H1 (cell line): ENCODE results near the gene CCDC93. TPM values are rescaled to one million over a fixed set of nuclear protein-coding genes. Genes with fewer than 3 reads are reported as not detected.

Experiments used
- CTCF ChIA-PET: fragments of 300-600 bp; sonication (Branson Sonifier 250); formaldehyde crosslinking; loops from one replicate; lab custom pipeline; 2021; ENCODE audit not compliant: partially characterized antibody; lab: Charles Lee
- POLR2A ChIA-PET: fragments of 300-600 bp; sonication (Branson Sonifier 250); formaldehyde crosslinking; loops from one replicate; lab custom pipeline; 2021; ENCODE audit warnings: inconsistent platforms; ENCODE audit not compliant: partially characterized antibody; lab: Charles Lee
- DNase-seq, 2 experiments: peaks; one replicate each; pipeline versions ENCODE4 v3.0.0 to v3.0.0-alpha.2; 2010 to 2022; ENCODE audit warnings: low spot score in 2 of 2, low read depth in 1 of 2, mixed read lengths in 1 of 2
- FAIRE-seq: peaks from 2 replicates; lab custom pipeline; 2011; peaks lifted over from hg19 to GRCh38; lab: Jason Lieb, UNC
- H2AFZ ChIP-seq: 2 replicates; pipeline ENCODE4 v1.8.1; 2012; ENCODE audit warnings: low read length, inconsistent platforms
- H2AK5ac ChIP-seq: 2 replicates; pipeline ENCODE4 v1.6.1; 2013; ENCODE audit warnings: low read depth, low read length
- H2BK120ac ChIP-seq: replicated peaks from 2 replicates; pipeline ENCODE3; 2013; ENCODE audit warnings: low read depth, low read length, inconsistent platforms
- H2BK12ac ChIP-seq: 2 replicates; pipeline ENCODE4 v1.6.1; 2013; ENCODE audit warnings: low read depth, low read length
- H2BK15ac ChIP-seq: 2 replicates; pipeline ENCODE4 v1.6.1; 2013; ENCODE audit warnings: low read length
- H2BK20ac ChIP-seq: 2 replicates; pipeline ENCODE4 v1.6.1; 2013; ENCODE audit warnings: low read length
- H2BK5ac ChIP-seq: 2 replicates; pipeline ENCODE4 v1.6.1; 2013; ENCODE audit warnings: low read depth, low read length
- H3K14ac ChIP-seq: 2 replicates; pipeline ENCODE4 v1.6.1; 2013; ENCODE audit warnings: inconsistent platforms; ENCODE audit not compliant: insufficient read length
- H3K18ac ChIP-seq: 2 replicates; pipeline ENCODE4 v1.6.1; 2013; ENCODE audit warnings: low read length; ENCODE audit errors: extremely low read depth
- H3K23ac ChIP-seq: 2 replicates; pipeline ENCODE4 v1.6.1; 2013; ENCODE audit warnings: inconsistent platforms; ENCODE audit not compliant: insufficient read length
- H3K23me2 ChIP-seq: 2 replicates; pipeline ENCODE4 v1.6.1; 2013; ENCODE audit warnings: low read depth, low read length
- H3K27ac ChIP-seq: 2 replicates; pipeline ENCODE4 v1.6.1; 2011; ENCODE audit warnings: low read depth, low read length, inconsistent platforms
- H3K27me3 ChIP-seq, 4 experiments: replicated peaks in 1 of 4; 1 replicate in 1 of 4; 2 replicates in 3 of 4; pipeline versions ENCODE4 v1.6.1 to v1.8.1; 2011 to 2013; ENCODE audit warnings: low read length in 3 of 4, mild to moderate bottlenecking in 3 of 4, inconsistent platforms in 2 of 4, mixed read lengths in 2 of 4, moderate library complexity in 1 of 4; ENCODE audit not compliant: control insufficient read depth in 3 of 4, insufficient read depth in 3 of 4; ENCODE audit errors: extremely low read depth in 1 of 4
- H3K36me3 ChIP-seq, 4 experiments: 2 replicates each; pipeline versions ENCODE4 v1.6.1 to v1.8.1; 2011 to 2013; ENCODE audit warnings: mild to moderate bottlenecking in 4 of 4, low read length in 3 of 4, moderate library complexity in 2 of 4, control low read depth in 1 of 4, inconsistent platforms in 1 of 4; ENCODE audit not compliant: insufficient read depth in 4 of 4, control insufficient read depth in 2 of 4
- H3K4ac ChIP-seq: replicated peaks from 2 replicates; pipeline ENCODE3; 2013; ENCODE audit warnings: low read length, low read depth, mixed read lengths, inconsistent platforms; ENCODE audit not compliant: insufficient read length
- H3K4me1 ChIP-seq, 4 experiments: replicated peaks in 1 of 4; 1 replicate in 1 of 4; 2 replicates in 3 of 4; pipeline versions ENCODE4 v1.6.1 to v1.8.1; 2011 to 2013; ENCODE audit warnings: low read length in 3 of 4, inconsistent platforms in 2 of 4, mixed read lengths in 1 of 4; ENCODE audit not compliant: insufficient read depth in 4 of 4, control insufficient read depth in 3 of 4
- H3K4me2 ChIP-seq, 2 experiments: 2 replicates each; pipeline versions ENCODE4 v1.6.1 to v1.8.1; 2011 to 2013; ENCODE audit warnings: low read depth in 2 of 2, low read length in 2 of 2, control low read depth in 1 of 2, inconsistent platforms in 1 of 2, mild to moderate bottlenecking in 1 of 2; ENCODE audit not compliant: insufficient read depth in 1 of 2
- H3K4me3 ChIP-seq, 4 experiments: fragments of 200-600, 300-600 bp in 1 of 4; sonication (generic), shearing (Covaris generic), sonication (Bioruptor Twin) in 1 of 4; 2 replicates each; pipeline versions ENCODE4 v1.5.1 to v1.8.1; 2011 to 2016; ENCODE audit warnings: low read length in 4 of 4, low read depth in 3 of 4, control low read depth in 2 of 4, inconsistent platforms in 2 of 4, mild to moderate bottlenecking in 2 of 4, mixed read lengths in 1 of 4, moderate library complexity in 1 of 4; ENCODE audit not compliant: insufficient read depth in 2 of 4; ENCODE audit errors: extremely low read depth in 1 of 4
- H3K56ac ChIP-seq: replicated peaks from 2 replicates; pipeline ENCODE3; 2013; ENCODE audit warnings: low read depth, mild to moderate bottlenecking, mixed read lengths, low read length, inconsistent platforms; ENCODE audit not compliant: insufficient read length
- H3K79me1 ChIP-seq: 2 replicates; pipeline ENCODE4 v1.6.1; 2013; ENCODE audit warnings: low read depth, low read length, control low read depth
- H3K79me2 ChIP-seq, 2 experiments: 2 replicates each; pipeline versions ENCODE4 v1.6.1 to v1.8.1; 2012 to 2013; ENCODE audit warnings: low read length in 2 of 2, mild to moderate bottlenecking in 2 of 2, inconsistent platforms in 1 of 2; ENCODE audit not compliant: insufficient read depth in 2 of 2, control insufficient read depth in 1 of 2
- H3K9ac ChIP-seq, 4 experiments: replicated peaks in 1 of 4; 1 replicate in 1 of 4; 2 replicates in 3 of 4; pipeline versions ENCODE4 v1.6.1 to v1.8.1; 2011 to 2013; ENCODE audit warnings: low read depth in 3 of 4, low read length in 3 of 4, control low read depth in 2 of 4, mild to moderate bottlenecking in 2 of 4, moderate library complexity in 2 of 4, inconsistent platforms in 1 of 4; ENCODE audit errors: extremely low read depth in 1 of 4
- H3K9me3 ChIP-seq, 2 experiments: 2 replicates each; pipeline versions ENCODE4 v1.6.1 to v1.8.1; 2012 to 2013; ENCODE audit warnings: mild to moderate bottlenecking in 2 of 2, moderate library complexity in 2 of 2, control low read depth in 1 of 2, inconsistent platforms in 1 of 2, low read depth in 1 of 2, low read length in 1 of 2, mixed read lengths in 1 of 2; ENCODE audit not compliant: insufficient read depth in 2 of 2
- H4K20me1 ChIP-seq, 2 experiments: replicated peaks in 1 of 2; 2 replicates each; pipeline versions ENCODE3 to v1.8.1; 2011 to 2013; ENCODE audit warnings: inconsistent platforms in 2 of 2, low read length in 2 of 2, mild to moderate bottlenecking in 1 of 2; ENCODE audit not compliant: insufficient read depth in 2 of 2, control insufficient read depth in 1 of 2
- H4K5ac ChIP-seq: 2 replicates; pipeline ENCODE4 v1.6.1; 2013; ENCODE audit warnings: low read length, low read depth, mixed read lengths, inconsistent platforms; ENCODE audit not compliant: insufficient read length
- H4K8ac ChIP-seq: 2 replicates; pipeline ENCODE4 v1.8.0; 2013; ENCODE audit warnings: mild to moderate bottlenecking, moderate library complexity, low read length, inconsistent platforms; ENCODE audit not compliant: insufficient read depth; ENCODE audit errors: extremely low read depth
- H4K91ac ChIP-seq: replicated peaks from 2 replicates; pipeline ENCODE3; 2013; ENCODE audit warnings: low read length, mixed read lengths, inconsistent platforms; ENCODE audit not compliant: insufficient read length
- CHD1 ChIP-seq: IDR thresholded peaks from 2 replicates; pipeline ENCODE4 v1.6.1; 2012; ENCODE audit warnings: low read depth, low read length, improper control_type of control experiment
- CREB1 ChIP-seq: IDR thresholded peaks from 2 replicates; pipeline ENCODE4 v1.6.1; 2012; ENCODE audit warnings: inconsistent platforms
- EZH2 ChIP-seq: fragments of 200-600 bp; sonication (generic); IDR thresholded peaks from 2 replicates; pipeline ENCODE4 v1.7.1; 2012; ENCODE audit warnings: low read depth, mild to moderate bottlenecking, moderate library complexity, low read length, inconsistent platforms; ENCODE audit not compliant: severe bottlenecking
- GABPA ChIP-seq: IDR thresholded peaks from 2 replicates; pipeline ENCODE4 v1.6.1; 2011; ENCODE audit warnings: mild to moderate bottlenecking, low read length, moderate library complexity, borderline replicate concordance; ENCODE audit not compliant: insufficient read depth
- JUND ChIP-seq: IDR thresholded peaks from 2 replicates; pipeline ENCODE4 v1.6.1; 2011; ENCODE audit warnings: mild to moderate bottlenecking, improper control_type of control experiment, low read length
- POLR2AphosphoS5 ChIP-seq: IDR thresholded peaks from 2 replicates; pipeline ENCODE4 v1.6.1; 2011; ENCODE audit warnings: low read depth, low read length
- SIN3A ChIP-seq, 2 experiments: IDR thresholded peaks in 1 of 2; conservative IDR thresholded peaks in 1 of 2; 2 replicates each; pipeline ENCODE4 v1.6.1; 2011 to 2012; ENCODE audit warnings: low read length in 2 of 2, improper control_type of control experiment in 1 of 2, low read depth in 1 of 2, mild to moderate bottlenecking in 1 of 2
- TCF12 ChIP-seq: IDR thresholded peaks from 2 replicates; pipeline ENCODE4 v1.6.1; 2011; ENCODE audit warnings: low read depth, mild to moderate bottlenecking, low read length
- WGBS, 2 experiments: shearing (Covaris generic) in 1 of 2; methylation state at CpG; one replicate each; pipeline versions ENCODE4 v1.1.6 to v1.1.7; 2013 to 2015; ENCODE audit warnings: low lambda C conversion rate in 2 of 2, mixed read lengths in 2 of 2, inconsistent platforms in 1 of 2, low coverage in 1 of 2, missing lambda C conversion rate in 1 of 2; ENCODE audit not compliant: insufficient replicate concordance in 2 of 2, insufficient coverage in 1 of 2, insufficient read length in 1 of 2; ENCODE audit errors: extremely low coverage in 1 of 2, missing lambda C conversion rate in 1 of 2; 5-methylcytosine and 5-hydroxymethylcytosine counted together
- polyA plus RNA-seq, 7 experiments: library from polyadenylated mRNA; depleted of rRNA in 3 of 7; stranded (reverse) in 5 of 7; unstranded in 2 of 7; fragments of >200 nt in 5 of 7; fragments of 200-250 nt in 2 of 7; gene quantifications; 1 replicate in 5 of 7; 2 replicates in 1 of 7; 4 replicates in 1 of 7; pipeline versions ENCODE4 v1.2.1 to v1.2.3, GENCODE V29; 2011 to 2013; ENCODE audit warnings: missing spikeins in 2 of 7, mixed read lengths in 2 of 7
- total RNA-seq: library from RNA; stranded (reverse); fragmentation: NEBNext Ultra II Directional; extraction: Animal tissue kit (Norgen Biotek cat#: 25700); gene quantifications from 2 replicates; pipeline ENCODE4 v1.2.1, GENCODE V29; 2021

Gene CCDC93
- total and polyA plus RNA-seq, 2 of the 8 experiments (the other 6 are each of a cell fraction or from before 2014, with no cell fraction given), result 5.5 to 18.0 TPM

- no peak for FAIRE-seq
- H3K79me1 ChIP-seq, result no peaks in the 10 kb centered on the region
- no peak for DNase-seq
- H3K56ac ChIP-seq, result no peak overlapping the region
- H3K79me2 ChIP-seq, result no peaks in the 10 kb centered on the region
- no peaks in the 10 kb centered on the region for H3K9me3 ChIP-seq
- H3K4me1 ChIP-seq, result peaks cover 0 to 2% (median 0%) of the 10 kb centered on the region in 4 experiments; a peak in 2 of 7 replicates
- no peak overlapping the region for H2BK15ac ChIP-seq
- H3K23ac ChIP-seq, result no peak overlapping the region
- H3K4me3 ChIP-seq, result no peak overlapping the region
- H4K91ac ChIP-seq, result no peak overlapping the region
- TF ChIP-seq TCF12 (no peak), SIN3A (conservative IDR thresholded peaks at IDR 0.05 in 1 of 2, IDR thresholded peaks at IDR 0.05 in 1 of 2; ENCODE audit: low read depth in 1 of 2, low read length in 2 of 2) (no peak), CREB1 (no peak), JUND (no peak), GABPA (no peak), EZH2 (no peak), POLR2AphosphoS5 (no peak), CHD1 (no peak)
- TF ChIP-seq, all 59 proteins: peak for 0
- 83% methylated on average over 3 of the region's 3 CpGs; no CpG with 5 or more reads in 1 of the 2 experiments for WGBS, 2 experiments
- ChIA-PET CTCF (interaction anchor here (0.6 to 12.7 kb wide), 4 partner anchors 15 to 152 kb away, joined by 3 to 147 read pairs (median 6); no protein-coding TSS in a partner anchor), POLR2A (no interaction called here)
- no peaks in the 10 kb centered on the region for H3K23me2 ChIP-seq
- H3K27me3 ChIP-seq, result no peaks in the 10 kb centered on the region
- no peak overlapping the region for H2BK20ac ChIP-seq
- no peak overlapping the region for H3K9ac ChIP-seq
- H2BK12ac ChIP-seq, result no peak overlapping the region
- no peak overlapping the region for H4K8ac ChIP-seq
- no peak overlapping the region for H2AFZ ChIP-seq
- H2AK5ac ChIP-seq, result no peak overlapping the region
- H4K5ac ChIP-seq, result no peak overlapping the region
- no peak overlapping the region for H3K4me2 ChIP-seq
- no peak overlapping the region for H2BK120ac ChIP-seq
- H3K36me3 ChIP-seq, result no peaks in the 10 kb centered on the region
- no peak overlapping the region for H3K14ac ChIP-seq
- H3K27ac ChIP-seq, result no peak overlapping the region
- H4K20me1 ChIP-seq, result no peaks in the 10 kb centered on the region
- no peak overlapping the region for H3K18ac ChIP-seq
- H3K4ac ChIP-seq, result no peak overlapping the region
- H2BK5ac ChIP-seq, result no peak overlapping the region
Measured at GRCh38 chr2:118050386-118050785, 36.5 kb upstream of the CCDC93 start.
